ENCODE data around the gene SSTR5. TPM values are rescaled to one million over a fixed set of nuclear protein-coding genes. Genes with fewer than 3 reads are reported as not detected.

The SSTR5 gene
- total and polyA plus RNA-seq, 4 donors, result not detected

DNA sequence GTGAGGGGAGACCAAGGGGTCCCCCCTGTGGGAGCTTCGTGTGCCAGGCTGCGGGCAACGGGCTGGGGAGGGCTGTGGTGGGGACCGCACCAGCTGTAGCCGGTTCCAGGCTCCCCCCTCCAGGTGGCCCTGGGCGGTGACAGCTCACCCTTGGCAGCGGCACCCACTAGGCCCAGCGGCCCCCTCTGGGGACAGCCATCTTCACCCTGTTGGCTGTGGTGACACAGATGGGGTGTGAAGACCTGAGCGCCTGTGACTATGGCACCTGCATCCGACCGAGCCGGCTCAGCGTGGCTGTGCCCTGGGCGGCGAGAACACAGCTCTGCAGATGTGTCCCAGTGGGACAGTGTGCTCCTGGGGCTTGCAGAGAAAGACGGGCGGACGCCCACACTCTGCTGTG lies 24.6 kb downstream of the SSTR5 start:
- Histone ChIP-seq H3K9ac (ENCODE audit: low read depth in 1 of 2, low read length in 2 of 2) (no peak overlapping the region), H3K4me3 (ENCODE audit: low read depth in 1 of 3, low read length in 3 of 3) (no peak overlapping the region), H3K36me3 (ENCODE audit: control insufficient read depth in 4 of 4, insufficient read depth in 3 of 4, low read depth in 1 of 4, low read length in 3 of 4) (no peaks in the 10 kb centered on the region), H3K27ac (ENCODE audit: low read depth in 1 of 2, low read length in 2 of 2) (no peak overlapping the region), H3K9me3 (ENCODE audit: control insufficient read depth in 4 of 4, low read length in 3 of 4) (no peaks in the 10 kb centered on the region), H3K4me1 (ENCODE audit: control insufficient read depth in 4 of 4, insufficient read depth in 4 of 4, low read length in 3 of 4) (no peaks in the 10 kb centered on the region), H3K27me3 (ENCODE audit: control insufficient read depth in 4 of 4, insufficient read depth in 4 of 4, low read length in 3 of 4) (peaks cover 0 to 2% (median 0%) of the 10 kb centered on the region in 4 donors)
- WGBS, result 81% methylated on average over 18 of the region's 18 CpGs
- no peak for TF ChIP-seq FOXA2 (IDR thresholded peaks at IDR 0.05)
- no peak for TF ChIP-seq HNF4A (conservative IDR thresholded peaks at IDR 0.05)
- TF ChIP-seq, protein P1, sequence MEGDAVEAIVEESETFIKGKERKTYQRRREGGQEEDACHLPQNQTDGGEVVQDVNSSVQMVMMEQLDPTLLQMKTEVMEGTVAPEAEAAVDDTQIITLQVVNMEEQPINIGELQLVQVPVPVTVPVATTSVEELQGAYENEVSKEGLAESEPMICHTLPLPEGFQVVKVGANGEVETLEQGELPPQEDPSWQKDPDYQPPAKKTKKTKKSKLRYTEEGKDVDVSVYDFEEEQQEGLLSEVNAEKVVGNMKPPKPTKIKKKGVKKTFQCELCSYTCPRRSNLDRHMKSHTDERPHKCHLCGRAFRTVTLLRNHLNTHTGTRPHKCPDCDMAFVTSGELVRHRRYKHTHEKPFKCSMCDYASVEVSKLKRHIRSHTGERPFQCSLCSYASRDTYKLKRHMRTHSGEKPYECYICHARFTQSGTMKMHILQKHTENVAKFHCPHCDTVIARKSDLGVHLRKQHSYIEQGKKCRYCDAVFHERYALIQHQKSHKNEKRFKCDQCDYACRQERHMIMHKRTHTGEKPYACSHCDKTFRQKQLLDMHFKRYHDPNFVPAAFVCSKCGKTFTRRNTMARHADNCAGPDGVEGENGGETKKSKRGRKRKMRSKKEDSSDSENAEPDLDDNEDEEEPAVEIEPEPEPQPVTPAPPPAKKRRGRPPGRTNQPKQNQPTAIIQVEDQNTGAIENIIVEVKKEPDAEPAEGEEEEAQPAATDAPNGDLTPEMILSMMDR (IDR thresholded peaks at IDR 0.05; ENCODE audit: low read depth, low read length, missing input control), result no peak
- no peak for TF ChIP-seq RAD21 (IDR thresholded peaks at IDR 0.05)
- TF ChIP-seq, protein P2, sequence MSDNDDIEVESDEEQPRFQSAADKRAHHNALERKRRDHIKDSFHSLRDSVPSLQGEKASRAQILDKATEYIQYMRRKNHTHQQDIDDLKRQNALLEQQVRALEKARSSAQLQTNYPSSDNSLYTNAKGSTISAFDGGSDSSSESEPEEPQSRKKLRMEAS (IDR thresholded peaks at IDR 0.05), result no peak
- no peak for TF ChIP-seq NR2F2 (IDR thresholded peaks at IDR 0.05)
- no peak for TF ChIP-seq EGR1 (IDR thresholded peaks at IDR 0.05; ENCODE audit: low read depth in 2 of 2)
- TF ChIP-seq, protein P3, sequence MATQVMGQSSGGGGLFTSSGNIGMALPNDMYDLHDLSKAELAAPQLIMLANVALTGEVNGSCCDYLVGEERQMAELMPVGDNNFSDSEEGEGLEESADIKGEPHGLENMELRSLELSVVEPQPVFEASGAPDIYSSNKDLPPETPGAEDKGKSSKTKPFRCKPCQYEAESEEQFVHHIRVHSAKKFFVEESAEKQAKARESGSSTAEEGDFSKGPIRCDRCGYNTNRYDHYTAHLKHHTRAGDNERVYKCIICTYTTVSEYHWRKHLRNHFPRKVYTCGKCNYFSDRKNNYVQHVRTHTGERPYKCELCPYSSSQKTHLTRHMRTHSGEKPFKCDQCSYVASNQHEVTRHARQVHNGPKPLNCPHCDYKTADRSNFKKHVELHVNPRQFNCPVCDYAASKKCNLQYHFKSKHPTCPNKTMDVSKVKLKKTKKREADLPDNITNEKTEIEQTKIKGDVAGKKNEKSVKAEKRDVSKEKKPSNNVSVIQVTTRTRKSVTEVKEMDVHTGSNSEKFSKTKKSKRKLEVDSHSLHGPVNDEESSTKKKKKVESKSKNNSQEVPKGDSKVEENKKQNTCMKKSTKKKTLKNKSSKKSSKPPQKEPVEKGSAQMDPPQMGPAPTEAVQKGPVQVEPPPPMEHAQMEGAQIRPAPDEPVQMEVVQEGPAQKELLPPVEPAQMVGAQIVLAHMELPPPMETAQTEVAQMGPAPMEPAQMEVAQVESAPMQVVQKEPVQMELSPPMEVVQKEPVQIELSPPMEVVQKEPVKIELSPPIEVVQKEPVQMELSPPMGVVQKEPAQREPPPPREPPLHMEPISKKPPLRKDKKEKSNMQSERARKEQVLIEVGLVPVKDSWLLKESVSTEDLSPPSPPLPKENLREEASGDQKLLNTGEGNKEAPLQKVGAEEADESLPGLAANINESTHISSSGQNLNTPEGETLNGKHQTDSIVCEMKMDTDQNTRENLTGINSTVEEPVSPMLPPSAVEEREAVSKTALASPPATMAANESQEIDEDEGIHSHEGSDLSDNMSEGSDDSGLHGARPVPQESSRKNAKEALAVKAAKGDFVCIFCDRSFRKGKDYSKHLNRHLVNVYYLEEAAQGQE (IDR thresholded peaks at IDR 0.05), result no peak
- TF ChIP-seq GABPA (IDR thresholded peaks at IDR 0.05 in 1 of 2, conservative IDR thresholded peaks at IDR 0.05 in 1 of 2), result no peak
- TF ChIP-seq YY1 (IDR thresholded peaks at IDR 0.05), result no peak
- TF ChIP-seq HNF4G (IDR thresholded peaks at IDR 0.05), result no peak
- no peak for DNase-seq (ENCODE audit: low spot score)

DNA sequence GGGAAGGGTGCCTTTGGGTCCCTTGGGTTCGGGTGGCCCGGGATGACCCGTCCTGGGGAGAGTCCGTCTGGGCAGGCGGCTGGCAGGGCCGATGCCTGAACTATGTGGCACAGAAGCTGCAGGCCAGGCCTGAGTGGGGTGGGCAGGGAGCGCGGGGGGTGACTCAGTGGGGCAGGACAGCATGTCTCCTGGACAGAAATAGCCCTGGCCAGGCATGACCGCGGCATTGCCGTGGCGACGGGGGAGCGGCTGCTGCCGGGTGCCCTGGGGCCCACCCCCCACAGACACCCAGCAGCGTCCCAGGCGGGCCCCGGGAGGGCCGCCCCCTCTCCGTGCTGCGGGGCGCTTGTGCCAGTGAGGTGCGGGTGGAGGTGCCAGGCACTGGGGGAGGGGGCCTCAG lies 25.3 kb downstream of the SSTR5 start:
- WGBS, result 74% methylated on average over 23 of the region's 23 CpGs
- peaks cover 0 to 2% (median 0%) of the 10 kb centered on the region in 4 donors for H3K27me3 ChIP-seq (ENCODE audit: control insufficient read depth in 4 of 4, insufficient read depth in 4 of 4, low read length in 3 of 4)

More for the DNA sequence above, 25.3 kb downstream of the SSTR5 start:
- H3K27ac ChIP-seq (ENCODE audit: low read depth in 1 of 2, low read length in 2 of 2), result no peak overlapping the region
- TF ChIP-seq YY1 (IDR thresholded peaks at IDR 0.05) (no peak), HNF4G (IDR thresholded peaks at IDR 0.05) (no peak), GABPA (IDR thresholded peaks at IDR 0.05 in 1 of 2, conservative IDR thresholded peaks at IDR 0.05 in 1 of 2) (no peak), FOXA1 (IDR thresholded peaks at IDR 0.05) (no peak)
- TF ChIP-seq, protein P4, sequence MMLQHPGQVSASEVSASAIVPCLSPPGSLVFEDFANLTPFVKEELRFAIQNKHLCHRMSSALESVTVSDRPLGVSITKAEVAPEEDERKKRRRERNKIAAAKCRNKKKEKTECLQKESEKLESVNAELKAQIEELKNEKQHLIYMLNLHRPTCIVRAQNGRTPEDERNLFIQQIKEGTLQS (IDR thresholded peaks at IDR 0.05), result no peak
- TF ChIP-seq, protein P2 (IDR thresholded peaks at IDR 0.05), result no peak
- TF ChIP-seq, protein P1 (IDR thresholded peaks at IDR 0.05; ENCODE audit: low read depth, low read length, missing input control), result no peak
- no peak for DNase-seq (ENCODE audit: low spot score)
- no peak overlapping the region for H3K9ac ChIP-seq (ENCODE audit: low read depth in 1 of 2, low read length in 2 of 2)
- no peaks in the 10 kb centered on the region for H3K9me3 ChIP-seq (ENCODE audit: control insufficient read depth in 4 of 4, low read length in 3 of 4)
- H3K36me3 ChIP-seq (ENCODE audit: control insufficient read depth in 4 of 4, insufficient read depth in 3 of 4, low read depth in 1 of 4, low read length in 3 of 4), result no peaks in the 10 kb centered on the region
- no peaks in the 10 kb centered on the region for H3K4me1 ChIP-seq (ENCODE audit: control insufficient read depth in 4 of 4, insufficient read depth in 4 of 4, low read length in 3 of 4)
- H3K4me3 ChIP-seq (ENCODE audit: low read depth in 1 of 3, low read length in 3 of 3), result no peak overlapping the region

All from liver (tissue), 9 donors.